ENCODE data around the gene AGO4. TPM values are rescaled to one million over a fixed set of nuclear protein-coding genes. Genes with fewer than 3 reads are reported as not detected.
"Not testable (repeated sequence)": the region's sequence is repeated elsewhere in the genome, so short reads cannot be mapped to it uniquely, and the experiment has no call there.

AGO4 gene
- total RNA-seq = 24.9 TPM

DNA sequence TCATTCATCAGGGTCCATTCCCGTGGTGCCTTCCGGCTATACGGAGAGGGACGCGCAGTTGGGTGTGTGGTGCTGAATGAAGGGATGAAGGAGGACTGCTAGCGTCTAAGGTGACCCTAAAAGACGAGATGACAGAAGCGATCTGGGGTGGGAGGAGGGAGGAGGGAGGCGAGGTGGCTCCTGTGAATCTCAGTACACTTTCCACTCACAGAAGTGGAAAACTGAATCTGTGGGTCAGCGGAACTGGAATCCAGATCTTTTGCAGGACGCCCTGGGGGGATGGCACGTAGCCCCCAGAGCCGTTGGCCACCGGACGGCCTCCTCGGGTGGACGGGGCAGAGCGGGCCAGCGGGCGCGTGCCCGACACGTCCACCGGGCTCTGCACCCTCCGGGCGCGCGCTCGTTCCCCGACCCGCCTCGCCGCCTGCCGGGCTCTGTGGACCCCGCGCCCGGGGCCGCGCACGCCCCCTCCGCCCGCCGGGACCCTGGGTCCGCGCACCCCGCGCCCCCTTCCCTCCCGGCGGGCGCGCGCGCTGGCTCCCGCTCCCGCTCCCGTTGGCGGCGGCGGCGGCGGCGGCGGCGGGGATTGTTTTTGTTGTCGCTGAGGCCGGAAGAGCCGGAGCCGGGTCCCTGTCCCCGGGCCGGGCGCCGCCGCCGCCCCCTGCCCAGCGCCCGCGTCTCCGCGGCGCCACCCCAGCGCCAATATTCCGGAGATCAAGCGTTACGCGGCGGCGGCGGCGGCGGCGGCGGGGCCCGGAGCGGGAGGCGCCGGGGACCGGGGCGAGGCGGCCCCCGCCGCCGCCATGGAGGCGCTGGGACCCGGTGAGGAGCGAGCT is at the start of gene AGO4:
TSS of gene AGO4 (plus strand) at position 403 of the 836 bp plus-strand sequence. CDS start at position 804, 401 bp downstream.
- DNase-seq (ENCODE audit: low spot score) (peak; percentile 74), ATAC-seq (peak; percentile 92)
- intact Hi-C loops (cut with DNase I) = loop anchor here (2.0 kb wide), 1 partner anchor 525 kb away; no protein-coding TSS in a partner anchor

DNA sequence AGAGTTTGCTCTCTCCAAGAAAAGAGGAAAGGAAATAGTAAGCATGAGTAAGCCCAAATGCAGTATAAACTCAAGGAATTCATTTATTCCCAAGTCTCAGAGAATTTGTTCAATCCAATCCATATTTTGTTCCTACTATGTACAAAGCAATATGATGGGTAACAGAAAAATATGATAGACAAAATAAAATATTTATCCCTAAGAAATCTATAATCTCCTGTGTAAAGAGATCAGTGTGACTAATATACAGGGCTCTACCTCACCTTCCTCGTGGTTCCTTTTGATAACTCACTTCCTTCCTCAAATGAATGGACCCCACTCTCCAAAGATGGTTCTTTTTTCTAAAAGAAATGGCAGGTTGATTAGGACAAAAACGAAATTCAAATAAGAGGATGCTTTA is 45.7 kb upstream of the AGO4 start:
- ATAC-seq (no peak), DNase-seq (ENCODE audit: low spot score) (no peak)
- intact Hi-C loops (cut with DNase I) = no loop called here

DNA sequence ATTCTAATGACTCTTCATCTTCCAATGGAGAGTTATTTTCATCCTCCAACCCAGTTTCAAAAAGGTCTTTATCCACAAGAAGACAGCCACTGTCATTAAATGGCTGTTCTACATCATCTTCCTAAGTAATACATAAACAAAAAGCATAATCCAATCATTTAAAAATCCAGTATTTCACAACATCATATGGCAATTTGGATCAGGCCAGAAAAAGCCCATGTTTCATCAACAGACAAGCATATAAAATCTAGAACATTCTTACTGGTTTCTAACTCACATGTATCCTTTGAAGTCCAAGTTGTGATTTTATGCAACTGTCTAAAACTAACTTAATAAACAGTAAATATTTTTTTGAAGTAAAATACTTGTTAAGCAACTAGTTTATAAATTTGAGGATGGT is 44.6 kb upstream of the AGO4 start:
- no peak for DNase-seq (ENCODE audit: low spot score)
- intact Hi-C loops (cut with DNase I) = no loop called here
- no peak for ATAC-seq

DNA sequence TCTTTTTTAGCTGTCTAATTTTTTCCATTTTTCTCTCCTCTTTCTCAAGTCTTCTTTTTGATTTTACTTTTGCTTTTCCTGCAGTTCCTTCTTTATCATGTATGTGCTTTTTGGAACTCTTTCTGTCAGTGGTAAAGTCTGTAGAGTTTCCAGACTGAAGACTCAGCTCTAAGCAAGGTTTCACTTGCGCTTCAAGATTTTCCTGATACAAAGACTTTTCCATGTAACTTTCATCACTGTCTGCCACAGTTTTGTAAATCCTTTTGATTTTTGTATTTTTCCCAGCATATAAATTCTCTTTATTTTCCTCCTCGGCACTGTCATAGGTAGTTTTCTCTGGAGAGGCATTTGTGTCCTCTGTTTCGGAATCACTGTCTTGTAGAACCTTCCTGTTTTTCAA is 43.5 kb upstream of the AGO4 start:
- no peak for DNase-seq (ENCODE audit: low spot score)
- intact Hi-C loops (cut with DNase I) = no loop called here
- ATAC-seq = no peak

DNA sequence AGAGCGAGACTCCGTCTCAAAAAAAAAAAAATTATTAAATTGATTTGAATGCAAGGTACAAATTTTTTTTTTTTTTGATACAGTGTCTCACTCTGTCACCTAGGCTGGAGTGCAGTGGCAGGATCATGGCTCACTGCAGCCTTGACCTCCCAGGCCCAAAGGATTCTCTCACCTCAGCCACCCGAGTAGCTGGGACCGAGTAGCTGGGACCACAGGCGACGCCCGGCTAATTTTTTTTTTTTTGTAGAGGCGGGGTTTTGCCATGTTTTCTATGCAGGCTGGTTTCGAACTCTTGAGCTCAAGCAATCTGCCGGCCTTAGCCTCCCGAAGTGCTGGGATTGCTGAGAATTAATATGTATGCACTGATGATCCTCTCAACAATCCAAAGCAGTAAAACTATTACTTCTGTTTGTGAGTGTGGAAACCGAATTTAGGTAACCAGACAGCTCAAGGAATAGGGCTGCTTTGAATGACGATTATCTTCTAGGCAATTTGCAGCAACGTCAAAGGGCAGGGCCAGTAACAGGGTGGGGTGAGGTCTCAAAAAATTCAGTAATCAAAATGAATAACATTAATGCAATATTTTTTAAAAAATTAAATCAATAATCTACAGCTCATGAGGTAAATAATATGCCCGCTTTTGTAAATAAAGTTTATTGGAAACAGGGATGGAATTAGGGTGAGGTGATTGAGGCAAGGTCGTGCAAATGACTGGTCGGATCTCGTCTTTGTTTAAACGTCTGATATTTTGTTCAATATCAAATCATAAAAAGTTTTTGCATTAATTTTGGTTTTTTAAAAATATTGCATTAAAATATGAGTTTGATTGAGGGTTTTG is 39.2 kb upstream of the AGO4 start:
- no peak for ATAC-seq
- intact Hi-C loops (cut with DNase I) = no loop called here
- DNase-seq (ENCODE audit: low spot score) = no peak

DNA sequence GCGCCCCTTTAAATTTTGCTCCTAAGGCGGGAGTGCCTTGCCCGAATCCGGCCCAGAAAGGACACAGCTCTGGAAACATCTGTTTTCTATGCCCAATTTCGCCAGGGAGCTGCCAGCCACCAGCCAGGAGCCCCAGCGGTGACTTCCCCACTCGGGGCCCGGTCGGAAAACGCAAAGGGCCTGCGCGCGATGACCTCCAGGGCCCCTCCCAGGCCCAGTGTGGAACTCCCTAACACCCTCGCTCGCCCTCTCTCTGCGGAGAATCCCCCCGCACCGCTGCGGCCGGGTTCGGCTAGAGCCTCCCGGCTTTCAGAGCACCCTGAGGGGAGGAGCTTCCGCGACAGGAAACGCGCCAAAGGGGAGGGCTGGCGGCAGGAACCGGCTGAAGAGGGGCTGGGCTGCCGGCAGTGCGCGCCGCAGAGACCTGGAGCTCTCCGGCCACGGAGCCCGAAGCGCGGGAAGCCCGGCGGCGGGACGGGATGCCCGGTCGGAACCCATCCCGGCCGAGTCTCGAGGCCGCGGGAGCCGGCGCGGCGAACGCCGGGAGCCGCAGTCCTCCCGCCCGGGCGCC is 38.5 kb upstream of the AGO4 start:
- peak; percentile 88 for DNase-seq (ENCODE audit: low spot score)
- ATAC-seq = peak; percentile 85
- intact Hi-C loops (cut with DNase I) = no loop called here

DNA sequence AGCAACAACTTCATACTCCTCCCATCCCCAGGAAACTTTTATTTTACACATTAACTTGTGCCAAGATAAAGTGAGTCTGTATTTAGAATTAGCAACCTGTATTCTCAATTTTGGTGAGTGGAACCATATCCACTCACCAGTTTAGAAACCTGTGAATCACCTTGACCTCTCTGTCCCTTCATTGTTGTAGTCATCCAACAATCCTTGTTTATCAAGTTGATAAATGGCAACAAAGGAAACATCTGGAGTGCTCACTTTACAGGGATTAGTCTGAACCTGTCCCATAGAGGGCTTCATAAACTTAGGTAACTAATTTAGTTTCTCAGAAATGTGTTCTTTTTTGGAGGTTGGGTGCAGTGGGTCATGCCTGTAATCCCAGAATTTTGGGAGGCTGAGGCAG is 34.1 kb upstream of the AGO4 start:
- no peak for ATAC-seq
- intact Hi-C loops (cut with DNase I) = loop anchor here (10.0 kb wide), 1 partner anchor 199 kb away; the partner anchor contains the start of gene TFAP2E
- no peak for DNase-seq (ENCODE audit: low spot score)

DNA sequence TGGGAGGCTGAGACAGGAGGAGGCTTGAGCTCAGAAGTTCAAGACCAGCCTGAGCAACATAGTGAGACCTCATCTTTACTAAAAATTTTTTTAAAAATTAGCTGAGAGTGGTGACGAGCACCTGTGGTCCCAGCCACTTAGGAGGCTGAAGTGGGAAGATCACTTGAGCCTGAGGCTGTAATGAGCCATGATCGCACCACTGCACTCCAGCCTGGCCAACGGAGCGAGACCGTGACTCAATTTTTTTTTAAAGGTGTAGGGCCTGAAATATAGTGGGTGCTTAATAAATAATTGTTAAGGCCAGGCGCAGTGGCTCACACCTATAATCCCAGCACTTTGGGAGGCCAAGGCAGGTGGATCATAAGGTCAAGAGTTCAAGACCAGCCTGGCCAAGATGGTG is 31.6 kb upstream of the AGO4 start:
- ATAC-seq; DNase-seq (ENCODE audit: low spot score): not testable (repeated sequence)
- intact Hi-C loops (cut with DNase I) = loop anchor here (10.0 kb wide), 1 partner anchor 201 kb away; the partner anchor contains the start of gene TFAP2E

DNA sequence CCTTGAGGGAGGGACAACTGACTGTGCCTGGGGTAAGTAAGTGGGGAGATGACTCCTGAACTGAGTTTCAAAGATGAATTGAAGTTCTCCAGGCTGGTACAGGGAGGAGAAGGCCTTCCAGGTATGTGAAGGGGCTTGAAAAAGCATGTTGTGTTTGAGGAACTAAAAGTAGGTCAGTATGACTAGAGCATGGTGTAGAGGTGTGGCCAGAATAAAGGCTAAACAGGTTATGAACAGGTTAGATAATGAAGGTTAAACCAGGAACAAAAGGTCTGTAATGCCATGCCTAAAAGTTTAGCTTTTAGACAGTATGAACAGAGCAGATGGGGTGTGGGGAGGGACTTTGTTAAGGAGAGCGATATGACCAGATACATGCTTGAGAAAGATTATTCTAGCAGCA is 30.7 kb upstream of the AGO4 start:
- DNase-seq (ENCODE audit: low spot score) = no peak
- ATAC-seq = no peak
- intact Hi-C loops (cut with DNase I) = loop anchor here (10.0 kb wide), 1 partner anchor 202 kb away; the partner anchor contains the start of gene TFAP2E

DNA sequence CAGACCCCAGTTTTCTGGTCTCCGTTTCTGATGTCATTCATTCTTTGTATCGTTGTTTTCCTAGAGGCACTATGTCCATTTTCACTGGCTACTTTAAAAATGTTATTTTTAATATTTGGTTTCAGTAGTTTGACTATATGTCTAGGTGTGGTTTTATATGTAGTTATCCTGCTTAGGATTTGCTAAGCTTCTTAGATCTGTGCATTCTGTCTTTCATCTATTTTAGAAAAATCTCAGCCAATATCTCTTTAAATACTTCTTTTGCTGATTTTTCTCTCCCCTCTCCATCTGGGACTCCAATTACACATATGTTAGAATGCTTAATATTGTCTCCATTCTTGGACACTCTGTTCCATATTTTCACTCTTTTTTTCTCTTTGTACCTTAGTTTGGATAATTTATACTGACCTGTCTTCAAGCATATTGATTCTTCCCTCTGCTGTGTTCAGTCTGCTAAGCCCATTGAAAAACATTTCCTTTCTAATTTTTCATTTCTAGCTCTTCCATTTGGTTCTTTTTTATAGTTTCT is 24.7 kb upstream of the AGO4 start:
- no peak for ATAC-seq
- no peak for DNase-seq (ENCODE audit: low spot score)
- intact Hi-C loops (cut with DNase I) = no loop called here

DNA sequence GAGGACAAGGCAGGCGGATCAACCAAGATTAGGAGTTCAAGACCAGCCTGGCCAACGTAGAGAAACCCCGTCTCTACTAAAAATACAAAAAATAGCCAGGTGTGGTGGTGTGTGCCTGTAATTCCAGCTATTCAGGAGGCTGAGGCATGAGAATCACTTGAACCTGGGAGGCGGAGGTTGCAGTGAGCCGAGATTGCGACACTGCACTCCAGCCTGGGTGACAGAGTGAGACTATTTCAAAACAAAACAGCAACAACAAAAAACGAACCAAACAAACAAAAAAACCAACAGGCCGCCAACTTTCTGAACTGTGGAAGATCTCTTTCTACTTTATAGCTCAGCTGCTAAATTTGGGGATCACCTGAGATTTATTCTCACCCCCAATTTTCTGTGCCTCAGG is 23.5 kb upstream of the AGO4 start:
- intact Hi-C loops (cut with DNase I); ATAC-seq; DNase-seq (ENCODE audit: low spot score): not testable (repeated sequence)

DNA sequence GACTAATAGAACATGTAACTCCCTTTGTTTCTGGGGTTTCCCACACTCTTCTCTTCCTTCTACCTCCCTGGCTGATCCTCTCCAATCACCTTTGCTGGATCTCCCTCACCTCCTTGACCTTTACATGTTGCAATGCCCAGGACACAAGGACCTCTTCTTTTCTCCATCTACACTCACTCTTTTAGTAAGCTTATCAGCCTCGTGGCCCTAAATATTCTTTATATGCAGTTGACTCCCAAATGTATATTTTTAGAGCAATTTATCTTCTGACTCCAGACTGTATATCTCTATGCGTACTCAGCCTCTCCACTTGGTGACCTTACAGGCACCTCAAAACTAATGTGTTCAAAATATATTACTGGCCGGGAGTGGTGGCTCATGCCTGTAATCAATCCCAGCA is 19.7 kb upstream of the AGO4 start:
- ATAC-seq = no peak
- intact Hi-C loops (cut with DNase I) = no loop called here
- no peak for DNase-seq (ENCODE audit: low spot score)

DNA sequence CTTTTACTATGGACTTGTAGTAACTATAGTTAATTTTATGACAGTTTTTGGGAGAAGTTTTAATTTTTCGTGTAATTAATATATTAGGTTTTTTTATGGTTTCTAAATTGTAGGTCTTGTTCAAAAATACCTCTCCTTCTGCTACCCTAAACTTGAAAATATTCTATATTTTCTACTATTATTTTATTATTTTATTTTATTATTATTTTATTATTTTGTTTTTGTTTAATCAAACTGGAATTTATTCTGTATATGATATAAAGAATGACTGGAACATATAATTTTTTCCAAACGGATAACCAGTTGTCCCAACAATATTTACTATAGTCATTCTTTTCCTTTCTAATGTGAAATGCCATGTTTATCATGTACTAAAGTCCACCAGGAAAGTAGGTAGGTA is 17.1 kb upstream of the AGO4 start:
- intact Hi-C loops (cut with DNase I) = no loop called here
- DNase-seq (ENCODE audit: low spot score) (no peak), ATAC-seq (no peak)

DNA sequence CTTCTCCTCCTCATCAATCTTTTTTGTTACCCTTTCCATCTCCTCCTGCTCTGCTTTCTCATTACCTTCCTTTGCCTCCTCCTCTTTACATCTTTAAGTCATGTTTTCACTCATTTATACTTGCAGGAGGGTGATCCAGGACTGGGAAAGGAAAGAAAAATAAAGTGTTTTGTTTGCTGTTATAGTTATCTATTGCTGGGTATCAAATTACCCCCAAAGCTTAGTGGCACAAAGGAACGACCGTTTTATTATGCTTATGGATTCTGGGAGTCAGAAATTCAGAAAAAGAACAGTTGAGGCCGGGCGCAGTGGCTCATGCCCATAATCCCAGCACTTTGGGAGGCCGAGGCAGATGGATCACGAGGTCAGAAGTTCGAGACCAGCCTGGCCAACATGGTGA is 12.5 kb upstream of the AGO4 start:
- no peak for DNase-seq (ENCODE audit: low spot score)
- intact Hi-C loops (cut with DNase I) = no loop called here
- ATAC-seq = no peak

DNA sequence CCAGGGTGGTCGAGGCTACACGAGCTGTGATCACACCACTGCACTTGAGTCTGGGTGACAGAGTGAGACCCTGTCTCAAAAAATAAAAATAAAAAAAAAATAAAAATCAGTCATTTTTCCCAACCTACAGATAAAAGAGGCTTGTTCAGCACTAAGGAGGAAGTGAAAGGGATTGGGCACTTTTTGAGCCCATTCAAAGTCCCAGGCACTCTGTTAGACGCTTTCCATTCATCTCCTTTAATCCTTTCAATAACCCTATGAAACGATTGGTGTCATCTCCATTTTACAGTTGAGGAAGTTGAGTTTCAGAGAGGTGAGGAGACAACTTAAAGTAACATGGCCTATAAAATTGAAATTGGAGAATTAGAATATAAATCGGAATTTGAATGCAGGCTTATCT is 10.4 kb upstream of the AGO4 start:
- no peak for DNase-seq (ENCODE audit: low spot score)
- no peak for ATAC-seq
- intact Hi-C loops (cut with DNase I) = no loop called here

DNA sequence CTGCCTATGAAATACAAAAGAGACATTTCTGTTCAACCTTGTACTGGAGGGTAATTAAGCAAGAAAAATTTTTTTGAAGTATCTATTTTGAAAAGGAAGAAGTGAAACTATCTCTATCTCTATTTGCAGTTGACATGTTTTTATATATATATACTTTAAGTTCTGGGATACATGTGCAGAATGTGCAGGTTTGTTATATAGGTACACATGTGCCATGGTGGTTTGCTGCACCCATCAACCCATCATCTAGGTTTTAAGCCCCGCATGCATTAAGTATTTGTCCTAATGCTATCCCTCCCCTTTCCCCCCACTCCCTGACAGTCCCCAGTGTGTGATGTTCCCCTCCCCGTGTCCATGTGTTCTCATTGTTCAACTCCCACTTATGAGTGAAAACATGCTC is 9.8 kb upstream of the AGO4 start:
- ATAC-seq; DNase-seq (ENCODE audit: low spot score); intact Hi-C loops (cut with DNase I): not testable (repeated sequence)

DNA sequence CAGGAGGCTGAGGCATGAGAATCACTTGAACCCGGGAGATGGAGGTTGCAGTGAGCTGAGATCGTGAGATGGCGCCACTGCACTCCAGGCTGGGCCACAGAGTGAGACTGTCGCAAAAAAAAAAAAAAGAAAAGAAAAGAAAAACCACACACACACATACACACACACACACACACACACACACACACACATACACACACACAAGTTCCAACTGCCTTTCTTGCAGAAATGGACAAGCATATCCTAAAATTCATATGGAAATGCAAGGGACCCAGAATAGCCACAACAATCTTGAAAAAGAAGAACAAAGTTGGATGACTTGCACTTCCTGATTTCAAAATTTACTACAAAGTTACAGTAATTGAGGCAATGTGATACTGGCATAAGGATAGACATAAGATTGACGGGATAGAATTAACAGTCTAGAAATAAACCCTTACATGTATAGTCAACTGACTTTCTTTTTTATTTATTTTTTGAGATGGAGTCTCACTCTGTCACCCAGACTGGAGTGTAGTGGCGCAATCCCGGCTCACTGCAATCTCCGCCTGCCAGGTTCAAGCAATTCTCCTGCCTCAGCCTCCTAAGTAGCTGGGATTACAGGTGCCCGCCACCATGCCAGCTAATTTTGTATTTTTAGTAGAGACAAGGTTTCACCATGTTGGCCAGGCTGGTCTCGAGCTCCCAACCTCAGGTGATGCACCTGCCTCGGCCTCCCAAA is 7.5 kb upstream of the AGO4 start:
- ATAC-seq; intact Hi-C loops (cut with DNase I); DNase-seq (ENCODE audit: low spot score): not testable (repeated sequence)

DNA sequence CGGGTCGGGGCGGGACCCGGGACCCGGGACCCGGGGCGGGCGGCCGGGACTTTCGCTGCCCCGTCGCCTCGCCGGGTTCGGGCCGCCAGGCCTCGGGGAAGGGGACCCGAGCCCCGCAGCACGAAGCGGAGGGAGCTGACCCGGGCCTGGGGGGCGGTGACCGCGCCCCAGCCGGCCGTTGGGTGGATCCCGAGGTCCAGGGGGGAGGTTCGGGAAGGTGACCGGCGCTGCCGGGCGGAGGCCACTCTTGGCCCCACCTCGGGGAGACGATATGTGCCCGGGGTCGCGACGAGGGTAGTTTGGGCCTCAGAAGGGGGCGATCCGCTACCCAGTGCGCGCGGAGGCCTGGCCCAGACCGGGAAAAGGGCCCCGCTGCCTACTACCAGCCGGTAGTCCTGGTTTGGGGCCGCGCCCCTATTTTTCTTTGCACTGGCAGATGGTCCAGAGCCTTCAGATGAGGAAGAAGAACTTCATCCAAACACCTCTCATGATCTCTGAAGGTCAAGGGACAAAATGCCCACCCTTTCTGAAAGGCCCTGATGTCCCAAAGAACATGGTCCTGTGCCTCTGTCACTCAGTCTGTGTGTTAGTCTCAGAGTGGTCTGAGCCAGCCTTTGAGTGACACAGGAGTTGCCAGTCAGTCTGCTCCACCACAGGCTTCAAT is 766 bp downstream of the AGO4 start:
- peak; percentile 55 for ATAC-seq
- DNase-seq (ENCODE audit: low spot score) = peak; percentile 65
- intact Hi-C loops (cut with DNase I) = no loop called here
